ENCODE measurements around the gene ZC3H11A. TPM values are rescaled to one million over a fixed set of nuclear protein-coding genes. Genes with fewer than 3 reads are reported as not detected.

Gene ZC3H11A
- total RNA-seq, 1 experiment from 2014 or later = 95.9 TPM

DNA sequence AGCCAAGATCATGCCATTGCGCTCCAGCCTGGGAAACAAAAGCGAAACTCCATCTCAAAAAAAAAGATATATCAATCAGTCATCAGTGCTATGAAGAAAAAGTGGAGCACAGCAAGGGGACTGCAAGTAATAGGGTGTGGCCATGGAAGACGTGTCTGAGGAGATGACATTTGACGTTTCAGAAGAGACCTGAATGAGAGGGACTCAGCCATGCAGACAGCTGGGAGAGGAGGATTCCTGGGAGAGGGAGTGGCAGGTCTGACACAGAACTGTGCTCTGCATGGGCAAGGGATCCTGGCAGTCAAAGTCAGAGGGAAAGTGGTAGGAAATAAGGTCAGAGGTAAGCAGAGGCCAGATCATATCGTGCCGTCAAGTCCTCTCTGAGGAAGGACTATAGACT, 27.2 kb upstream of the ZC3H11A start:
- no peak overlapping the region for H4K8ac ChIP-seq (replicated peaks; ENCODE audit: insufficient read length, low read depth, low read length)
- no peak overlapping the region for H3K14ac ChIP-seq (ENCODE audit: insufficient read depth, low read length)
- 0 out of 7 replicates have a peak, but pooled peaks cover 0 to 2% (median 0%) of the 10 kb centered on the region in 3 experiments for H3K36me3 Mint-ChIP-seq (ENCODE audit: insufficient read depth in 1 of 3, low read depth in 3 of 3)
- H3K27me3 Mint-ChIP-seq (ENCODE audit: low read depth) = no peaks in the 10 kb centered on the region
- peaks cover 10 to 22% of the 10 kb centered on the region in 2 experiments; a peak in 3 of 4 replicates for H3K4me1 Mint-ChIP-seq
- no peak overlapping the region for H3K18ac ChIP-seq (ENCODE audit: insufficient read length, low read depth, low read length)
- no peak overlapping the region for H3K4me2 ChIP-seq (ENCODE audit: insufficient read depth, insufficient read length, low read length)
- H4K5ac ChIP-seq (ENCODE audit: insufficient read length, low read depth, low read length) = no peak overlapping the region
- H2BK12ac ChIP-seq (ENCODE audit: insufficient read length, low read depth, low read length) = no peak overlapping the region
- no peak for DNase-seq
- H3K4ac ChIP-seq (ENCODE audit: low read depth, low read length) = no peak overlapping the region
- no peaks in the 10 kb centered on the region; the same call in 1 of the 2 replicates for H3K4me1 ChIP-seq (ENCODE audit: insufficient read depth, low read length)
- no peaks in the 10 kb centered on the region for H3K27me3 ChIP-seq (ENCODE audit: insufficient read depth, low read length)
- no peak overlapping the region for H3K27ac ChIP-seq (ENCODE audit: insufficient read length, low read depth, low read length)
- H2BK120ac ChIP-seq (ENCODE audit: low read depth, low read length, poor library complexity, severe bottlenecking) = no peak overlapping the region
- H2BK15ac ChIP-seq (ENCODE audit: low read depth, low read length) = no peak overlapping the region
- no peak overlapping the region for H4K91ac ChIP-seq (ENCODE audit: insufficient read length, low read depth, low read length)
- no peaks in the 10 kb centered on the region for H3K9me3 ChIP-seq (ENCODE audit: control insufficient read depth, low read depth, low read length)
- no peaks in the 10 kb centered on the region for H3K79me2 ChIP-seq (ENCODE audit: insufficient read depth, low read length)
- H2AK5ac ChIP-seq (ENCODE audit: insufficient read length, low read length) = no peak overlapping the region
- H3K27ac Mint-ChIP-seq = no peak overlapping the region
- H3K56ac ChIP-seq (ENCODE audit: insufficient read length, low read depth, low read length) = no peak overlapping the region
- H2BK5ac ChIP-seq (ENCODE audit: insufficient read length, low read length) = no peak overlapping the region
- H2BK20ac ChIP-seq (ENCODE audit: low read depth, low read length, poor library complexity, severe bottlenecking) = no peak overlapping the region
- no peak overlapping the region for H3K9ac ChIP-seq (ENCODE audit: extremely low read depth, insufficient read length, low read length)
- no peaks in the 10 kb centered on the region for H4K20me1 ChIP-seq (ENCODE audit: control insufficient read depth, insufficient read depth, insufficient read length)
- TF ChIP-seq, protein P1, sequence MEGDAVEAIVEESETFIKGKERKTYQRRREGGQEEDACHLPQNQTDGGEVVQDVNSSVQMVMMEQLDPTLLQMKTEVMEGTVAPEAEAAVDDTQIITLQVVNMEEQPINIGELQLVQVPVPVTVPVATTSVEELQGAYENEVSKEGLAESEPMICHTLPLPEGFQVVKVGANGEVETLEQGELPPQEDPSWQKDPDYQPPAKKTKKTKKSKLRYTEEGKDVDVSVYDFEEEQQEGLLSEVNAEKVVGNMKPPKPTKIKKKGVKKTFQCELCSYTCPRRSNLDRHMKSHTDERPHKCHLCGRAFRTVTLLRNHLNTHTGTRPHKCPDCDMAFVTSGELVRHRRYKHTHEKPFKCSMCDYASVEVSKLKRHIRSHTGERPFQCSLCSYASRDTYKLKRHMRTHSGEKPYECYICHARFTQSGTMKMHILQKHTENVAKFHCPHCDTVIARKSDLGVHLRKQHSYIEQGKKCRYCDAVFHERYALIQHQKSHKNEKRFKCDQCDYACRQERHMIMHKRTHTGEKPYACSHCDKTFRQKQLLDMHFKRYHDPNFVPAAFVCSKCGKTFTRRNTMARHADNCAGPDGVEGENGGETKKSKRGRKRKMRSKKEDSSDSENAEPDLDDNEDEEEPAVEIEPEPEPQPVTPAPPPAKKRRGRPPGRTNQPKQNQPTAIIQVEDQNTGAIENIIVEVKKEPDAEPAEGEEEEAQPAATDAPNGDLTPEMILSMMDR (conservative IDR thresholded peaks at IDR 0.05) = no peak
- H3K4me3 Mint-ChIP-seq = no peak overlapping the region
- no peak overlapping the region for H2AFZ ChIP-seq (ENCODE audit: low read length)
- no peak overlapping the region for H3K23ac ChIP-seq (ENCODE audit: insufficient read length, low read depth, low read length)
- no peaks in the 10 kb centered on the region for H3K23me2 ChIP-seq (ENCODE audit: insufficient read length, low read depth, low read length, poor library complexity, severe bottlenecking)
- WGBS (ENCODE audit: extremely low coverage, insufficient read length, low lambda C conversion rate) = no CpG with 5 or more reads among the region's 6 CpGs
- no peak overlapping the region for H3T11ph ChIP-seq (ENCODE audit: low read length)
- H3K9me3 Mint-ChIP-seq = peaks cover 0 to 3% of the 10 kb centered on the region in 2 experiments; a peak in 1 of 5 replicates
- H3K79me1 ChIP-seq (ENCODE audit: insufficient read depth, low read depth, low read length, poor library complexity, severe bottlenecking) = no peaks in the 10 kb centered on the region

All from H9 (cell line).